Stimulated activated effector memory CD8-positive, alpha-beta T cell treated with anti-CD3 and anti-CD28 coated beads, Interleukin-12 subunit alpha, Interleukin-12 subunit beta, amount 100 ng/mL, for 72 hours (primary cell): ENCODE results near the gene HSPG2.
A peak's percentile ranks its signal among the peaks of the same experiment; 100 is the strongest.

Experiments used
- ATAC-seq: fragments of 150-1000 bp; cut with Tn5 transposase; 2 replicates; pipeline ENCODE4 v1.10.0; 2021
- DNase-seq, 2 donors: peaks; one replicate each; pipeline ENCODE4 v3.0.0; 2021 to 2022; ENCODE audit warnings: low spot score in 2 of 2
- H3K27ac Mint-ChIP-seq: one replicate; pipeline ENCODE4 v1.8.0; 2022; ENCODE audit warnings: mild to moderate bottlenecking, mixed read lengths
- H3K36me3 Mint-ChIP-seq: one replicate; pipeline ENCODE4 v1.8.0; 2022; ENCODE audit warnings: mild to moderate bottlenecking, mixed read lengths
- H3K4me1 Mint-ChIP-seq: one replicate; pipeline ENCODE4 v1.8.0; 2022; ENCODE audit warnings: mixed read lengths
- H3K4me3 Mint-ChIP-seq: one replicate; pipeline ENCODE4 v1.8.0; 2022; ENCODE audit warnings: mild to moderate bottlenecking, mixed read lengths
- H3K9me3 Mint-ChIP-seq: one replicate; pipeline ENCODE4 v1.8.0; 2022; ENCODE audit warnings: mixed read lengths

The HSPG2 gene

DNA sequence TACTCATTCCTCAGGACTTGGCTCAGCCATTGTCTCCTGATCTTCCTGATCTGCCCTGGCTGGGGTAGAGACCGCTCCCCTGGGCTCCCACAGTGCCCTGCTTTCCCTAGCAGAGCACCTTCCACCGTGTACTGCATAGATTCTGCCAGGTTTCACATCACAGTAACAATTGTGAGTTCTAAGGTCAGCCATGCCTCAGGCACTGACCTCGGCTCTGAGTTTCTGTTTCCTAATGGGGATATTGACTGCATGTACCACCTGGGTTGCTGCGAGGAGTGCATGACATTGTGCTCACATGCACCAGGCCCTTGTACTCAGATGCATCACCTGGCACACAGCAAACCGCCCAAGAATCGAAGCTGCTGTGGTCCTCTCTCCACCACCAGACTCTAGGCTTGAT lies 46.0 kb downstream of the HSPG2 start:
- no peaks in the 10 kb centered on the region for H3K9me3 Mint-ChIP-seq
- no peak for DNase-seq
- no peak overlapping the region for H3K27ac Mint-ChIP-seq
- no peak for ATAC-seq
- no peaks in the 10 kb centered on the region for H3K4me1 Mint-ChIP-seq
- H3K4me3 Mint-ChIP-seq, result no peak overlapping the region
- H3K36me3 Mint-ChIP-seq, result no peaks in the 10 kb centered on the region

DNA sequence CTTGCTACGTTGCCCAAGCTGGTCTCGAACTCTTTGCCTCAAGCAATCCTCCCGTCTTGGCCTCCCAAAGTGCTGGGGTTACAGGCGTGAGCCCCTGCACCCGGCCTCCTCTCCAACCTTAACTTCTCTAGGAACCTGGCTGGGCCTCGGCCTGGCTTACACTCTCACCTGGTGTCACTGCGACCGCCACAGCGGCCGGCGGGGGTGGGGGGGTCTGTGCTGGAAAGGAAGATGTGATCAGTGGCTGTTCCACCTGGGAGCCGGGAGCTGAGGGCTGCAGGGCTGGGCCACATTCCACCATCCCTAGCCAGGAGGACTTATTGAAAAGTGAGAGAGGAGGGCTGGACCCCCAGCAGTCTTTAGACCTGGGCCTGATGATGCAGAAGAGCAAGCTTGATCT lies 48.6 kb downstream of the HSPG2 start:
- Mint-ChIP-seq H3K36me3 (no peaks in the 10 kb centered on the region), H3K4me3 (no peak overlapping the region), H3K9me3 (no peaks in the 10 kb centered on the region), H3K4me1 (no peaks in the 10 kb centered on the region), H3K27ac (no peak overlapping the region)
- no peak for DNase-seq
- no peak for ATAC-seq

DNA sequence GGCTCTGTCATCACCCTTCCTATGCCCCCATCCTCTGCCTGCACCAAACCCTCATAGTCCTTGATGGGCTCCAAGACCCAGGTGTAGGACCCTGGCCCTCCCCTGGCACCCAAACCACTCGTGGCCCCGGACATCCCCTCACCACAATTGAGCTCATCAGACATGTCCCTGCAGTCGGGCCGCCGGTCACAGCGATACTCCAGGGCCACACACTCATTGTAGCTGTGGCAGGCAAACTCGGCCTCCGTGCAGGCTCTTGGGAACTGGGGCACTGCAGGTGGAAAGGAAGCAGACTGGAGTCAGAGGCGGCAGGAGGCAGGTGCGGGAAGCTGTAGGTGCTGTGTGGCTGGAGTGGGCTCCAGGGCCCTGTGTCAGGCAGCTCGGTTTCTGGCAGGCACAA lies 49.3 kb downstream of the HSPG2 start:
- Mint-ChIP-seq H3K4me1 (no peaks in the 10 kb centered on the region), H3K27ac (no peak overlapping the region), H3K9me3 (no peaks in the 10 kb centered on the region)

DNA sequence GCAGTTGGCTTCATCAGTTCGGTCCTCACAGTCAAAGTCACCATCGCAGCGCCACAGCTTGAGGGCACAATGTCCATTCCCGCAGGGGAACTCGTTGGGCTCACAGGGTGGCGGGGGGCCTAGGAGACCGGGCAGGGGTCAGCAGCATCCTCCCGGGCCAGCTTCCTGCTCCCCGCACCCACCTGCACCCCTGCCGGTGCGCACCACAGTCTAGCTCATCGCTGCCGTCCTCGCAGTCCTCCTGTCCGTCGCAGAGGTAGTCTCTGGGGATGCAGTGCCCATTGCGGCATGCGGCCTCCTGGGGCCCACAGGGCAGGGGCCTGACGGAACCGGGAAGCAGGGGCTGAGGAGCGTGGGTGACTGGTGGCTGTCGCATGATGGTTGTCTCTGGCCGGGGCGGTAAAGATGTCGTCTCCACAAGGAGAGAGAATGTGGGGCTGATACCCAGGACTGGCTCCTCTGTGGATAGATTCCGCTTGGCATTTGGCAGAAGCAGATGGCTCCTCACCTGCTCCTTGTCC lies 49.8 kb downstream of the HSPG2 start:
- no peaks in the 10 kb centered on the region for H3K36me3 Mint-ChIP-seq
- H3K9me3 Mint-ChIP-seq, result no peaks in the 10 kb centered on the region
- H3K27ac Mint-ChIP-seq, result no peak overlapping the region

More for the DNA sequence above, 49.3 kb downstream of the HSPG2 start:
- ATAC-seq (no peak), DNase-seq (no peak)
- Mint-ChIP-seq H3K4me3 (no peak overlapping the region), H3K36me3 (no peaks in the 10 kb centered on the region)

DNA sequence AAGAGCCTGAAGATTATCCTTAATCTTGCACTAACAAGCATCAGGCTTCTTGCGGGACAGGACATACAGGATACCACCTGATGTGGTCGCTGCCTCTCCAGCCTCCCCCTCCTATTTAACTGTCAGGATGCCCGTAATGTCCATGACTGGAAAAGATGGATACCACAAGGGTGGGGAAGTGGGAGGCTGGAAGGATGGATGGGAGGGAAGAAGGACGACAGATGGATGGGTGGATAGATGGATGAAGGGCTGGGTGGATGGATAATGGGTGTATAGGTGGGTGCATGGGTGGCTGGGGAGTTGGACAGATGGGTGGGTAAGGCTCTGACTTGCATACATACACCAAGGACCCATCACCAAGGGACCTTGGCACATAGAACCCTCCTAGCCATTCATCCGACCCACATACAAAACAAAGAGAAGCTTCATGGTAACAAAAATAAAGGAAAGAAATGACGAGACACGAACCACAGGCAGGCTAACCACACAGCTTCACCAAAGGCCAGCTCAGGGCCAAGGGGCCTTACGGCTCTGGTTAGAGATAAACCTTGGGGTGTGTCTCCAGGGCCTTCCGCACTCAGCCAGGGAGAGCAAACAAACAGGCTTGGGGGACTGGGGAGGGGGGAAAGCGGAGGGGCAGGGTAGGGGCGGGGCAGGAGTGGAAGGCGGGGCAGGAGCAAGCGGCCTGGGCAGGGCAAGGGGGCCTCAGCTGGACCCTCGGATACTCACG lies 50.5 kb downstream of the HSPG2 start:
- ATAC-seq, result no peak
- Mint-ChIP-seq H3K27ac (peak overlapping the region; percentile 3), H3K36me3 (no peaks in the 10 kb centered on the region), H3K4me1 (no peaks in the 10 kb centered on the region), H3K4me3 (no peak overlapping the region), H3K9me3 (no peaks in the 10 kb centered on the region)
- no peak for DNase-seq

More for the DNA sequence above, 49.8 kb downstream of the HSPG2 start:
- DNase-seq, result no peak
- no peak overlapping the region for H3K4me3 Mint-ChIP-seq
- ATAC-seq, result no peak
- H3K4me1 Mint-ChIP-seq, result no peaks in the 10 kb centered on the region

DNA sequence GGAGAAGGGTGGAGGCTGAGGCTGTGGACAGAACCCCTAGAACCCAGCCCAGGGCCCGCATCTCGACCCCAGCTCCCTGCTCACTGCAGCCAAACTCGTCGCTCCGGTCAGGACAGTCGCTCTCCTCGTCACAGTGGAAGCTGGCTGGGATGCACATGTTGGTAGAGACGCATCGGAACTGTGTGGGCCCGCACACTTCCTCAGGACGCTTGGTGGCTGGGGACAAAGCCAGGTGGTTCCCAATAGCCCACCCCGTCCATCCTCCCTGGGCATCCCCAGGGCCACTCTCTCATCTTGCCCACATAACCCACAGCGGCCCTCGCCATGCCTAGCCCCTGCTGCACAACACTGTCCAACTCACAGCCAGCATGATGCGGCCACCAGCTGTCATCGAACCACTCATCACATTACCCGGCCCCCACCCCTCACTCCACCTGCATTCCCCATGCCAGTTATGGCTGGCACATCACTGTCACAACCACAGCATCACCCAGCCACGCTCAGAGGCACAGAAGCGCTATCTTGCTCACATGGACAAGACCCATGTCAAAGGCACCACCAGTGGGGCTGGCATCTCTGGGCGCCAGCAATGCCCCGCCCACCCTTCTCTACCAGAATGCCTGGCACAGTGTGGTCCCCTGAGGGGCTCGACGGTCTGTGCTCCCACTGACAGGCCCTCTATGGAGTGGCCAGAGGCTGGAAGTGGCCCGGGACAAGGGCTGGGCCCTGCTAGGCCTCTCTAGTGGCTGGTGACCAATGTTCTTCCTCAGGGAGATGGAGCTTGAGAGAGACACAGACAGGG lies 51.7 kb downstream of the HSPG2 start:
- no peak for ATAC-seq
- Mint-ChIP-seq H3K27ac (no peak overlapping the region), H3K4me3 (no peak overlapping the region), H3K36me3 (no peaks in the 10 kb centered on the region), H3K4me1 (no peaks in the 10 kb centered on the region), H3K9me3 (no peaks in the 10 kb centered on the region)
- DNase-seq, result no peak

DNA sequence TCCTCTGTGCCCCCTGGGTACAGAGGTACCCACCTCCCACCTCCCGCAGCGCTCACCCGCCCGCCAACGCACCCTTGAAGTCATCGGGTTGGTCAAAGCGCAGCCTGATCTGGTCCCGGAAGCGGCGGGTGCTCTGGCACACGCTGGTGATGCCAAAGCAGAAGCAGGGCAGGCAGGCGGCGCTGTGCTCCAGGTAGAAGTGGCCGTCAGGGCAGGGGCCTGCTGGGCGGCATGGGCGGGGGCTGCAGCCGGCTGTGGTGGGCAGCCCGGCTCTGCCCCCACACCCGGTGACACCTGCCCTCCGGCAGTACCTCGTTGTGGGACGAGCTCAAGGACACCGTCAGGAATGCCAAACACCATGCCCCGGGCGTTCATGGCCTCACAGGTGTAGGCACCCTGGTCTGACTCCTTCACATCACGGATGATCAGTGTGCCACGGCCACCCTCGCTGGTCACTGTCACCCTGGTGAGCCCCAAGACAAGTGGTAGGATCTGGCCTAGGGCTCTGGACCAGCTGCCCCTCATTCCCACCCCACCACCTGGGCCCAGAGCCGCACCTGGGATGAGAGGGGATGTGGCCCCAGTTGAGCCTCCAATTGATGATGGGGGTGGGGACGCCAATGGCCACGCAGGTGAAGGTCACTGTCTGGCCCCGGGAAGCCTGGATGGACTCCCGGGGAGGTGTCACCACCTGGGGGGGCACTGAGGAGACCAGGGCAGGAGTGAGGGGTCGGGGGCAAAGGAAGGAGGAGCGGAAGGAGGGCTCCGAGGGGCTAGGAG lies 52.5 kb downstream of the HSPG2 start:
- H3K4me1 Mint-ChIP-seq, result no peaks in the 10 kb centered on the region
- ATAC-seq, result no peak
- H3K36me3 Mint-ChIP-seq, result no peaks in the 10 kb centered on the region

DNA sequence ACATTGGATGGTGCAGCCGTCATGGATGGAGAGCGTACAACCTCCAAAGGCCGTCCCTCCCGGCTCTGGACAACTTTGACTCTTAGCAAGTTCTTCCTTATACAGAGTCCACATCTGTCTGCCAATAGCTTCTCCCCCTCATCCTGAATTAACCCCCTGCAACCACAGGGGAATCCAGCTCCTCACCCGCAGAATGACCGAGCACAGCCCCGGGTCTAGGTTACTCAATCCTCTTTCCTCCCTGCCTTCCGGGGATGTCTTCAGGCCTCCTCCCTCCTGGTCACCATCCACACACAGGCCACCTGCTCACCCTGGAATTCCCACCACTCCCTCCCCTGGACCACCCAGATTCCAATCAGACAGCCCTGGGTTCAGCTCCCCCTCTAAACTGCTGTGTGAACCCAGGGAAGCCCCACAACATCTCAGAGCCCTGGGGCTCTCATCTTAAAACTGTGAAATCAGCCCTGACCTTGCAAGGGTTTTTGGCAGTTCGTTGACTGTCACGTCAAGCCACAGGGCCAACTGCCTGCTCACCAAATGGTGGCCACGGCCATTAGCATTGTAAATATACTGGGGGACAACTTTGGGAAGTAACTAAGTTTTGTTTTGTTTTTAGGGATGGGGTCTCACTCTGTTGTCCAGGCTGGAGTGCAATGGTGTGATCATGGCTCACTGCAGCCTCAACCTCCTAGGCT lies 54.2 kb downstream of the HSPG2 start:
- H3K4me1 Mint-ChIP-seq, result no peaks in the 10 kb centered on the region
- no peak for DNase-seq
- H3K9me3 Mint-ChIP-seq, result no peaks in the 10 kb centered on the region
- no peak for ATAC-seq
- no peaks in the 10 kb centered on the region for H3K36me3 Mint-ChIP-seq
- no peak overlapping the region for H3K27ac Mint-ChIP-seq
- H3K4me3 Mint-ChIP-seq, result no peak overlapping the region

More for the DNA sequence above, 52.5 kb downstream of the HSPG2 start:
- Mint-ChIP-seq H3K27ac (no peak overlapping the region), H3K4me3 (no peak overlapping the region), H3K9me3 (no peaks in the 10 kb centered on the region)
- no peak for DNase-seq

DNA sequence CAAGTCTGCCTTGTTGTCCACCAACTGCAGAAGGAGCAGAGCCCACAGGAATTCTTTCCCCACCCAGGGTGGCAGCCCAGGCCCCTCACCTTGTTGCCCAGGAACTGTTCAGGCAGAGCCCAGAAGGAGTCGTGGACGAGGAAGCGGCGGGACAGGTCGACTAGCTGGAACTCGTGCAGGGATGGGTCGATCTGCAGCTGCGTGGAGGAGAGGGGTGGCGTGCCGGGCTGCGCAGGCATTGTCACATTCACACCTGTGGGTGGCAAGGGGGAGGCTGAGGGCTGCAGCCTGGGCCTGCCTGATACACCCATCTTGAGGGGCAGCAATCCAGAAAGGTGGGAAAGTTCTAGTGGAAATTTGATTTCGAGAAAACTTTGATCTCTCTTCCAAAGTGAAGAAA lies 55.9 kb downstream of the HSPG2 start:
- DNase-seq (no peak), ATAC-seq (no peak)
- Mint-ChIP-seq H3K9me3 (no peaks in the 10 kb centered on the region), H3K27ac (no peak overlapping the region), H3K4me3 (no peak overlapping the region), H3K36me3 (no peaks in the 10 kb centered on the region), H3K4me1 (no peaks in the 10 kb centered on the region)

DNA sequence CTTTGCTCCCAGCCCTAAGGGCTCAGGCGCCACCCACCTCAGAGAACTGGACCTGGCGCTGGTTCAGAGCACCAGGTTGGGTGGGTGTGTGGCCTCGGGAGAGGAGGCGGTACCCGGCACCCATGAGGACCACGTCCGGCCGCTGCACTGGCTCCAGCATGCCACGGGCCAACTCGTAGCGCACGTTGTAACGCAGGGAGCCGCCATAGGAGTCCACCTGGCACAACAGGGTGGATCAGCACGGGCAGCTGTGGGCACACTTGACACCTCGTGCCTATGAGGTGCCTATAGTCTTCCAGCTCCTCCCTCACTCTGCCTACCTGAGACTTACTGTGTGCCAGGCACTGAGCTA lies 56.5 kb downstream of the HSPG2 start:
- no peak overlapping the region for H3K27ac Mint-ChIP-seq
- ATAC-seq (no peak), DNase-seq (no peak)
- H3K4me1 Mint-ChIP-seq, result no peaks in the 10 kb centered on the region
- H3K9me3 Mint-ChIP-seq, result no peaks in the 10 kb centered on the region
- H3K36me3 Mint-ChIP-seq, result no peaks in the 10 kb centered on the region
- H3K4me3 Mint-ChIP-seq, result no peak overlapping the region

DNA sequence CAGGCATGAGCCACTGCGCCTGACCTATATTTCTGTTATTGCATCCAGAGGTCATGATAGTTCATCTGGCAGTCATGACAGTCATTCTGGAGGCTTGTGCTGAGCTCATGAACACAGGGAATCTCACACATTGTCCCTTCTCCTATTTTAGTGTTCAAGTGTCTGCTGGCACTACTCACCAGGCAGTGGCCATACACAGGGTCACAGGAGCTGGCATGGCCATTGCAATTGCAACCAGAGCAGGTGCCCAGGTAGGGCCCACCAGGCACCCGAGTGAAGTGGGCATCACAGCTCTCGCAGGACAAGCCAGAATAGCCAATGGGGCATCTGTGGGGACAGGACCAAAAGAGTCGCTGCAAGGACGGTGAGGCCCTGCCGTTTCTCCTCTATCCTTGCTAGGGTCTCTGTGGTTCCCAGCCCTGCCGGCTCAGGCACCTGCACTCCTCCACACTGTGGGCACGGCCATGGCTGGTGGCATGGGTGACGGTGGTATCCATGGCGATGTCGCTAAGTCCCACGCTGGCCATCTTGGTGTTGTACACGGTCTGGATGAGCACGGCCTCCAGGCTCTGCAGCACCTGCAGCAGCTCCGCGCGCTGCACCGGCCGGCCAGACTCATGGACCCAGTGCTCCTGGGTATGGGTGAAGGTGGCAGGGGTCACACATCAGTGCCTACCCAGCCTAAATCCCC lies 57.0 kb downstream of the HSPG2 start:
- no peaks in the 10 kb centered on the region for H3K9me3 Mint-ChIP-seq
- ATAC-seq (no peak), DNase-seq (no peak)
- no peaks in the 10 kb centered on the region for H3K4me1 Mint-ChIP-seq
- no peaks in the 10 kb centered on the region for H3K36me3 Mint-ChIP-seq
- H3K4me3 Mint-ChIP-seq, result no peak overlapping the region
- no peak overlapping the region for H3K27ac Mint-ChIP-seq

DNA sequence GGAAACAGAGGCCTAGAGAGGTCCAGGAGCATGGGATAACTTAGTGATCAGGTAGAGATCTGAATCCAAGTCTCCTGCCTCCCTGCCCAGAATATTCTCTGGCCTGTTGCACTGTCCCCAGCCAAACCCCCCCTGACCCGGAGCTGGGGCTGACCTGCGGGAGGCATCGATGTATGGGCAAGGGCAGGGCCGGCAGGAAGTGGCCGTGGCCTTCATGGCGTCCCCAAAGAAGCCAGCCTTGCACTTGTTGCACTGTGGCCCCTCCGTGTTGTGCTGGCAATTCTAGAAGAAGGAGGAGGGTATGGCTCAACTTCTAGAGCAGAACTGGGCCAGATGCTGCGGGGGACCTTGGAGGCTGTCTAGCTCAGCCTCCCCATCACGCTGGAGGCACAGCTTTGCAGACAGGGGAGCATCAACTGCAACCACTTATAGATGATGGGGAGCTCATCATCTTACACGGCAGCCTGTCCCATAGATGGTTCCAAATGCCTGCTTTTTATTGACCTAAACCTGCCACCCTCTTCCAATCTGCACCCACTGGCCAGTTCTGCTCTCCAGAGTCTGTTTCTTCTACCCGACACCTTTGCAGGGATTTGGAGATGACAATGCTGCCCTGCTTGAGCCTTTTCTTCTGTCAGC lies 58.2 kb downstream of the HSPG2 start:
- H3K36me3 Mint-ChIP-seq, result no peaks in the 10 kb centered on the region
- ATAC-seq, result no peak

DNA sequence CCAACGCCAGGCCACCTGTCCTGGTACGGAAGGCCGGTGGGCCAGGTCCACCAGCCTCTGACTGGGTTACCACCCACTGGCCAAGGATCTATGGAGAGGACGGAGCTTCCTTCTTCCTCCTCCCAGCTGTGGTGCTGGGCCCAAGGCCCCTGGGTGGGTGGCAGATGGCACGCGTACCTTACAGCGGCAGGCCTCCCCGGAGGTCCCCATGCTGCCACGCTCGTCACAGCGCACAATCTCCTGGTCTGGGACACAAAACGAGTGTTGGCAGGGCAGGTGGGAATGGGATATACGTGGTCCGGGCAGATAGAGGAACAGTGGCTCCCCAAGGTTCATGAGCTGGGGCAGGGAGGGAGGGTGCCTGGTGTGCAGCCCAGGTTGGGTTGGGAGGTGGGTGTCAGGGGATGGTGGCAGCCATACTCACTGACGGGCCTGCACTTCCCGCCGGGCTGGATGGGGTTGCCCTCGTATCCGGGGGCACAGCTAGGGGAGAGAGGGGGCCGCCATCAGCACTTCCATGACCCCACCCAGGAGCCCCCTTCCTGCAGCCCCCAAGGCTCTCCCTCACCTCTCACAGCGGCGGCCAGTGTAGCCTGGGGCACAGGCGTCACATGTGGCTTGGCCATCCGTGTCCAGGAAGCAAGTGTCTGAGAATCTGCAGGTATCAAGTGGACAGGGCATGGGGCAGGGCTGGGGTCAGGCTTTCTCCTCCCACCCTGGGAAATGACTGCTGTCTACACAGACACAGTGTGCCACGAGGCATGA lies 58.9 kb downstream of the HSPG2 start:
- Mint-ChIP-seq H3K4me3 (no peak overlapping the region), H3K9me3 (no peaks in the 10 kb centered on the region), H3K27ac (no peak overlapping the region), H3K36me3 (no peaks in the 10 kb centered on the region), H3K4me1 (no peaks in the 10 kb centered on the region)
- ATAC-seq (no peak), DNase-seq (no peak)

More for the DNA sequence above, 58.2 kb downstream of the HSPG2 start:
- no peak for DNase-seq
- H3K27ac Mint-ChIP-seq, result no peak overlapping the region
- H3K4me3 Mint-ChIP-seq, result no peak overlapping the region
- no peaks in the 10 kb centered on the region for H3K9me3 Mint-ChIP-seq
- H3K4me1 Mint-ChIP-seq, result no peaks in the 10 kb centered on the region

DNA sequence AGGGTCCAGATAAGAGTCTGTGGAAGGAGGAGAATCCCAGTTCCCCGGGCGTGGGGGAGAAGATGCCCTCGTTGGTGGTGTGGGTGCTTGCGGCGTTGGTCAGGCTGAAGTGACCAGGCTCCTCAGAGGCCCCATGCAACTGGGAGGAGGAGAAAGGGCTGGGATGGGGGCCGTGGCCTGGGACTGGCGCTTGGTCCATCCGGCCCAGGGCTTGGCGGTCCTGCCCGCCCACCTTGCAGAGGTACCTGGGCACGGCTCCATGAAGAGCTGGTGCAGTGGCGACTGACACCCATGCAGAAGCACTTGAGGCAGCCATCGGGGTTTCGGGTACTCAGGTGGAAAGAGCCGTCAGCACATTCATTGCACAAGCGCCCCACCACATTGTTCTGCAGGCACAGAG lies 60.8 kb downstream of the HSPG2 start:
- H3K36me3 Mint-ChIP-seq, result no peaks in the 10 kb centered on the region
- no peak overlapping the region for H3K27ac Mint-ChIP-seq
- ATAC-seq, result no peak
- H3K4me3 Mint-ChIP-seq, result no peak overlapping the region
- no peak for DNase-seq
- H3K4me1 Mint-ChIP-seq, result peaks cover 6% of the 10 kb centered on the region
- no peaks in the 10 kb centered on the region for H3K9me3 Mint-ChIP-seq
